IMR-90 (cell line): ENCODE results near the gene SDK1. TPM values are rescaled to one million over a fixed set of nuclear protein-coding genes. Genes with fewer than 3 reads are reported as not detected.

ENCODE experiments used
- ATAC-seq: fragments of 200-7000 bp; cut with Tn5 transposase; 2 replicates; pipeline ENCODE4 v1.9.1; 2020; ENCODE audit warnings: low read depth, mild to moderate bottlenecking, moderate library complexity
- BruUV-seq: library from RNA; stranded (reverse); fragments of 400-500 nt; replicated peaks from 2 replicates; lab custom pipeline; 2021; lab: Mats Ljungman, UMichigan
- CTCF ChIA-PET: fragments of 300-600 bp; formaldehyde crosslinking; extraction: SDS; loops from one replicate; lab custom pipeline; 2021; ENCODE audit warnings: antibody characterized with exemption; lab: Yijun Ruan, JAX
- POLR2A ChIA-PET: fragments of 300-600 bp; sonication (Branson Sonifier 250); formaldehyde crosslinking; loops from one replicate; lab custom pipeline; 2022; ENCODE audit warnings: antibody characterized with exemption; ENCODE audit not compliant: unreplicated experiment; lab: Charles Lee
- DNase-seq: peaks from one replicate; pipeline ENCODE4 v3.0.0; 2013
- H2AFZ ChIP-seq: replicated peaks from 2 replicates; pipeline ENCODE3; 2013; ENCODE audit warnings: low read length, mild to moderate bottlenecking; ENCODE audit not compliant: poor library complexity
- H2AK5ac ChIP-seq: 2 replicates; pipeline ENCODE4 v1.6.1; 2013; ENCODE audit warnings: low read depth, low read length, inconsistent platforms
- H2AK9ac ChIP-seq: replicated peaks from 2 replicates; pipeline ENCODE3; 2013; ENCODE audit warnings: mild to moderate bottlenecking, low read depth, low read length, moderate library complexity; ENCODE audit not compliant: poor library complexity
- H2BK120ac ChIP-seq: 2 replicates; pipeline ENCODE4 v1.6.1; 2013; ENCODE audit warnings: low read depth, low read length, inconsistent platforms
- H2BK15ac ChIP-seq: 3 replicates; pipeline ENCODE4 v1.6.1; 2013; ENCODE audit warnings: low read depth, low read length, inconsistent platforms
- H2BK20ac ChIP-seq: 2 replicates; pipeline ENCODE4 v1.6.1; 2013; ENCODE audit warnings: low read depth, mild to moderate bottlenecking, inconsistent platforms, low read length, moderate library complexity
- H2BK5ac ChIP-seq: 2 replicates; pipeline ENCODE4 v1.6.1; 2013; ENCODE audit warnings: mild to moderate bottlenecking, low read depth, low read length, inconsistent platforms; ENCODE audit not compliant: poor library complexity, severe bottlenecking
- H3K14ac ChIP-seq: replicated peaks from 2 replicates; pipeline ENCODE4 v1.6.1; 2013; ENCODE audit warnings: low read depth, low read length, inconsistent platforms
- H3K18ac ChIP-seq: 2 replicates; pipeline ENCODE4 v1.6.1; 2013; ENCODE audit warnings: low read depth, low read length, control low read depth
- H3K23ac ChIP-seq: 2 replicates; pipeline ENCODE4 v1.6.1; 2013; ENCODE audit warnings: low read depth, low read length, inconsistent platforms
- H3K27ac ChIP-seq: 2 replicates; pipeline ENCODE4 v1.5.1; 2013; ENCODE audit warnings: mild to moderate bottlenecking, control low read depth, low read length; ENCODE audit not compliant: insufficient read depth
- H3K27me3 ChIP-seq: 2 replicates; pipeline ENCODE4 v1.6.1; 2013; ENCODE audit warnings: low read length; ENCODE audit not compliant: control insufficient read depth, insufficient read depth
- H3K36me3 ChIP-seq: 2 replicates; pipeline ENCODE4 v1.6.1; 2013; ENCODE audit warnings: low read length, mixed read lengths; ENCODE audit not compliant: control insufficient read depth, insufficient read depth
- H3K4ac ChIP-seq: 2 replicates; pipeline ENCODE4 v1.6.1; 2013; ENCODE audit warnings: low read depth, low read length, inconsistent platforms
- H3K4me1 ChIP-seq: 2 replicates; pipeline ENCODE4 v1.6.1; 2013; ENCODE audit warnings: low read length, mixed read lengths; ENCODE audit not compliant: control insufficient read depth, insufficient read depth
- H3K4me2 ChIP-seq: 2 replicates; pipeline ENCODE4 v1.6.1; 2013; ENCODE audit warnings: low read depth, mild to moderate bottlenecking, control low read depth, low read length, moderate library complexity
- H3K4me3 ChIP-seq: 2 replicates; pipeline ENCODE4 v1.5.1; 2013; ENCODE audit warnings: low read depth, mild to moderate bottlenecking, control low read depth, low read length, moderate library complexity; ENCODE audit not compliant: insufficient read depth
- H3K56ac ChIP-seq: 2 replicates; pipeline ENCODE4 v1.6.1; 2013; ENCODE audit warnings: low read length, inconsistent platforms; ENCODE audit not compliant: insufficient read depth; ENCODE audit errors: extremely low read depth
- H3K79me1 ChIP-seq, 2 experiments: 2 replicates each; pipeline ENCODE4 v1.6.1; 2013; ENCODE audit warnings: low read length in 2 of 2, inconsistent platforms in 1 of 2, low read depth in 1 of 2
- H3K9ac ChIP-seq: 2 replicates; pipeline ENCODE4 v1.6.1; 2013; ENCODE audit warnings: low read depth, low read length, control low read depth
- H3K9me1 ChIP-seq: 2 replicates; pipeline ENCODE4 v1.6.1; 2013; ENCODE audit warnings: low read length, inconsistent platforms; ENCODE audit not compliant: insufficient read depth
- H3K9me3 ChIP-seq: 2 replicates; pipeline ENCODE4 v1.6.1; 2013; ENCODE audit warnings: low read length; ENCODE audit not compliant: control insufficient read depth, insufficient read depth
- H4K20me1 ChIP-seq: 2 replicates; pipeline ENCODE4 v1.6.1; 2013; ENCODE audit warnings: low read length, inconsistent platforms; ENCODE audit not compliant: insufficient read depth
- H4K5ac ChIP-seq: 2 replicates; pipeline ENCODE4 v1.6.1; 2013; ENCODE audit warnings: mild to moderate bottlenecking, low read depth, low read length, control low read depth
- H4K8ac ChIP-seq, 2 experiments: 2 replicates each; pipeline ENCODE4 v1.6.1; 2013; ENCODE audit warnings: low read depth in 2 of 2, low read length in 2 of 2, control low read depth in 1 of 2, inconsistent platforms in 1 of 2
- H4K91ac ChIP-seq: 2 replicates; pipeline ENCODE4 v1.6.1; 2013; ENCODE audit warnings: low read depth, low read length, inconsistent platforms; ENCODE audit not compliant: insufficient read depth
- CEBPB ChIP-seq: IDR thresholded peaks from 2 replicates; pipeline ENCODE4 v1.6.1; 2012; ENCODE audit warnings: low read depth, low read length, improper control_type of control experiment
- FOS ChIP-seq: fragments of 150-350 bp; IDR thresholded peaks from 2 replicates; pipeline ENCODE4 v1.6.1; 2016; ENCODE audit warnings: low read depth, low read length
- MXI1 ChIP-seq: IDR thresholded peaks from 2 replicates; pipeline ENCODE4 v1.6.1; 2012; ENCODE audit warnings: low read depth, mild to moderate bottlenecking, low read length, moderate library complexity, borderline replicate concordance
- SMC3 ChIP-seq: fragments of 150-350 bp; IDR thresholded peaks from 2 replicates; pipeline ENCODE4 v1.6.1; 2016; ENCODE audit warnings: low read depth, mild to moderate bottlenecking, antibody characterized with exemption, low read length, moderate library complexity
- WGBS, 2 experiments: methylation state at CpG; one replicate each; pipeline versions ENCODE4 v1.1.5 to v1.1.7; 2013; ENCODE audit warnings: missing lambda C conversion rate in 2 of 2; ENCODE audit not compliant: insufficient read length in 1 of 2; ENCODE audit errors: extremely low coverage in 2 of 2; 5-methylcytosine and 5-hydroxymethylcytosine counted together
- dilution Hi-C: fragments of 300-500 bp; cut with HindIII; formaldehyde crosslinking; loops from one replicate; pipeline ENCODE4 v1.14.3; 2018; ENCODE audit warnings: low sequenced_read_pairs; ENCODE audit not compliant: unreplicated experiment
- in situ Hi-C: fragments of 300-500 bp; cut with MboI; formaldehyde crosslinking; loops from 3 replicates; pipeline ENCODE4 v1.14.3; 2019; ENCODE audit warnings: low sequenced_read_pairs, inconsistent platforms, mixed read lengths
- intact Hi-C: fragments of 100-400 bp; cut with micrococcal nuclease; formaldehyde crosslinking; loops from 2 replicates; pipeline ENCODE4 v1.10.0; 2022
- polyA plus RNA-seq, 3 experiments: library from polyadenylated mRNA; depleted of rRNA; stranded (reverse); fragments of >200 nt; gene quantifications; 2 replicates each; pipeline ENCODE4 v1.2.3, GENCODE V29; 2012; ENCODE audit warnings: low replicate concordance in 1 of 3
- total RNA-seq: library from RNA; depleted of rRNA; stranded (reverse); fragments of >200 nt; gene quantifications from 2 replicates; pipeline ENCODE4 v1.2.3, GENCODE V29; 2012

Gene SDK1
- total and polyA plus RNA-seq, 2 of the 4 experiments (the other 2 are of a cell fraction) = 1.5 to 1.6 TPM

GRCh38 chr7:4037877-4038276 lies 736.8 kb downstream of the SDK1 start:
- ATAC-seq = no peak
- no peaks in the 10 kb centered on the region for H3K36me3 ChIP-seq
- H3K79me1 ChIP-seq = no peaks in the 10 kb centered on the region
- no peaks in the 10 kb centered on the region for H3K27me3 ChIP-seq
- H4K20me1 ChIP-seq = no peaks in the 10 kb centered on the region
- dilution Hi-C loops = no loop called here
- no peak overlapping the region for H3K4me3 ChIP-seq
- H4K8ac ChIP-seq = no peak overlapping the region
- H3K9ac ChIP-seq = no peak overlapping the region
- H4K91ac ChIP-seq = no peak overlapping the region
- no peak overlapping the region for H3K27ac ChIP-seq
- no peak overlapping the region for H3K4ac ChIP-seq
- no peaks in the 10 kb centered on the region for H3K4me1 ChIP-seq
- H2BK15ac ChIP-seq = no peak overlapping the region
- H2AK5ac ChIP-seq = no peak overlapping the region
- H4K5ac ChIP-seq = no peak overlapping the region
- intact Hi-C loops = no loop called here
- no peak overlapping the region for H3K14ac ChIP-seq
- no peak overlapping the region for H3K23ac ChIP-seq
- H3K4me2 ChIP-seq = no peak overlapping the region
- H3K56ac ChIP-seq = no peak overlapping the region
- no peak overlapping the region for H3K18ac ChIP-seq
- no CpG with 5 or more reads among the region's 4 CpGs for WGBS, 2 experiments
- no peak for TF ChIP-seq SMC3
- TF ChIP-seq CEBPB = no peak
- no peak for TF ChIP-seq FOS
- no peak for TF ChIP-seq MXI1
- no peak overlapping the region for H2AK9ac ChIP-seq
- DNase-seq = no peak
- no peaks in the 10 kb centered on the region for H3K9me1 ChIP-seq
- H2BK120ac ChIP-seq = no peak overlapping the region
- POLR2A ChIA-PET = no interaction called here
- CTCF ChIA-PET = no interaction called here
- BruUV-seq = no TSS peak
- no peak overlapping the region for H2BK5ac ChIP-seq
- peaks cover 3% of the 10 kb centered on the region; the same call in 1 of the 2 replicates for H3K9me3 ChIP-seq
- in situ Hi-C loops = no loop called here
- no peak overlapping the region for H2BK20ac ChIP-seq
- H2AFZ ChIP-seq = no peak overlapping the region
